Osteoblast (primary cell): Measurements from ENCODE around the gene RTL10. TPM values are rescaled to one million over a fixed set of nuclear protein-coding genes. Genes with fewer than 3 reads are reported as not detected.

Source experiments
- DNase-seq: peaks from one replicate; pipeline ENCODE4 v3.0.0; 2011; ENCODE audit warnings: low spot score, mixed read lengths; ENCODE audit not compliant: insufficient read length; ENCODE audit errors: missing footprints
- H2AFZ ChIP-seq: 2 replicates; pipeline ENCODE4 v1.6.0; 2011; ENCODE audit warnings: mild to moderate bottlenecking, low read length
- H3K27ac ChIP-seq: 2 replicates; pipeline ENCODE4 v1.5.1; 2011; ENCODE audit warnings: mild to moderate bottlenecking, low read depth, low read length, moderate library complexity
- H3K27me3 ChIP-seq: 2 replicates; pipeline ENCODE4 v1.6.0; 2012; ENCODE audit warnings: mild to moderate bottlenecking, control low read depth, inconsistent platforms, low read length, moderate library complexity; ENCODE audit not compliant: insufficient read depth
- H3K36me3 ChIP-seq: 2 replicates; pipeline ENCODE4 v1.5.1; 2011; ENCODE audit warnings: mild to moderate bottlenecking, low read length, control low read depth, moderate library complexity; ENCODE audit not compliant: insufficient read depth
- H3K4me1 ChIP-seq: 2 replicates; pipeline ENCODE4 v1.5.1; 2011; ENCODE audit warnings: mild to moderate bottlenecking, low read length, control low read depth, moderate library complexity; ENCODE audit not compliant: insufficient read depth
- H3K4me2 ChIP-seq: 2 replicates; pipeline ENCODE4 v1.6.0; 2011; ENCODE audit warnings: mild to moderate bottlenecking, low read length; ENCODE audit not compliant: insufficient read depth
- H3K4me3 ChIP-seq: fragments of 200-600 bp; sonication (generic); 3 replicates; pipeline ENCODE4 v1.5.1; 2012; ENCODE audit warnings: mild to moderate bottlenecking, low read length, inconsistent platforms; ENCODE audit not compliant: insufficient read depth
- H3K79me2 ChIP-seq: 2 replicates; pipeline ENCODE4 v1.6.0; 2012; ENCODE audit warnings: mild to moderate bottlenecking, low read length, control low read depth, inconsistent platforms; ENCODE audit not compliant: insufficient read depth
- H3K9me3 ChIP-seq: 2 replicates; pipeline ENCODE4 v1.5.1; 2011; ENCODE audit warnings: low read depth, low read length, control low read depth
- H4K20me1 ChIP-seq: 2 replicates; pipeline ENCODE4 v1.6.0; 2012; ENCODE audit warnings: mild to moderate bottlenecking, low read length, control low read depth; ENCODE audit not compliant: insufficient read depth
- total RNA-seq: library from RNA; depleted of rRNA; stranded (reverse); fragments of >200 nt; gene quantifications from 2 replicates; pipeline ENCODE4 v1.2.3, GENCODE V29; 2012
- TF ChIP-seq, protein P1 (sequence below): IDR thresholded peaks from 2 replicates; pipeline ENCODE4 v1.5.1; 2011; ENCODE audit warnings: mild to moderate bottlenecking, low read depth, low read length, moderate library complexity; ENCODE audit errors: extremely low read depth

Gene RTL10
- total RNA-seq, 1 donor: 11.9 TPM

DNA sequence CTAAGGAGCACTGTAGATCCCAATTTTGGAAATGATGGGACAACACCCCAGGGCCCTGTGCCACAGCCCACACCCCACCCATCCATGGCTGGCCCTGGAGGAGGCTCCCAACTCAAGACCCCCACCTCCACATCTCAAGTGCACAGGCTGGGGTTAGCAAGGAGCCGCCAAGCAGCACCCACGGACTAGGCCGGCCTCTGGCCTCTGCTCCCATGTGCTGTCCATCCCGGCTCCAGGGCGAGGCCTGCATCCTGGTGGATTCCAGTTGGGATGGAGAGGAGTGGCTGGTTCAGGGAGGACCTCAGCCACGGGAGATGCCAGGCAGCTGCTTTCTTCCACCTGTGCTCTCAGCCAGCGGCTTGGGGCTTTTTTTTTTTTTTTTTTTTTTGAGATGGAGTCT is 43.5 kb upstream of the RTL10 start:
- Histone ChIP-seq H4K20me1 (no peaks in the 10 kb centered on the region), H3K9me3 (no peaks in the 10 kb centered on the region), H3K4me3 (no peak overlapping the region), H3K4me1 (no peaks in the 10 kb centered on the region), H3K36me3 (peaks cover 5% of the 10 kb centered on the region), H3K79me2 (no peaks in the 10 kb centered on the region), H3K27me3 (no peaks in the 10 kb centered on the region), H3K27ac (no peak overlapping the region), H3K4me2 (no peak overlapping the region), H2AFZ (no peak overlapping the region)
- DNase-seq: no peak
- TF ChIP-seq, protein P1, sequence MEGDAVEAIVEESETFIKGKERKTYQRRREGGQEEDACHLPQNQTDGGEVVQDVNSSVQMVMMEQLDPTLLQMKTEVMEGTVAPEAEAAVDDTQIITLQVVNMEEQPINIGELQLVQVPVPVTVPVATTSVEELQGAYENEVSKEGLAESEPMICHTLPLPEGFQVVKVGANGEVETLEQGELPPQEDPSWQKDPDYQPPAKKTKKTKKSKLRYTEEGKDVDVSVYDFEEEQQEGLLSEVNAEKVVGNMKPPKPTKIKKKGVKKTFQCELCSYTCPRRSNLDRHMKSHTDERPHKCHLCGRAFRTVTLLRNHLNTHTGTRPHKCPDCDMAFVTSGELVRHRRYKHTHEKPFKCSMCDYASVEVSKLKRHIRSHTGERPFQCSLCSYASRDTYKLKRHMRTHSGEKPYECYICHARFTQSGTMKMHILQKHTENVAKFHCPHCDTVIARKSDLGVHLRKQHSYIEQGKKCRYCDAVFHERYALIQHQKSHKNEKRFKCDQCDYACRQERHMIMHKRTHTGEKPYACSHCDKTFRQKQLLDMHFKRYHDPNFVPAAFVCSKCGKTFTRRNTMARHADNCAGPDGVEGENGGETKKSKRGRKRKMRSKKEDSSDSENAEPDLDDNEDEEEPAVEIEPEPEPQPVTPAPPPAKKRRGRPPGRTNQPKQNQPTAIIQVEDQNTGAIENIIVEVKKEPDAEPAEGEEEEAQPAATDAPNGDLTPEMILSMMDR: no peak

DNA sequence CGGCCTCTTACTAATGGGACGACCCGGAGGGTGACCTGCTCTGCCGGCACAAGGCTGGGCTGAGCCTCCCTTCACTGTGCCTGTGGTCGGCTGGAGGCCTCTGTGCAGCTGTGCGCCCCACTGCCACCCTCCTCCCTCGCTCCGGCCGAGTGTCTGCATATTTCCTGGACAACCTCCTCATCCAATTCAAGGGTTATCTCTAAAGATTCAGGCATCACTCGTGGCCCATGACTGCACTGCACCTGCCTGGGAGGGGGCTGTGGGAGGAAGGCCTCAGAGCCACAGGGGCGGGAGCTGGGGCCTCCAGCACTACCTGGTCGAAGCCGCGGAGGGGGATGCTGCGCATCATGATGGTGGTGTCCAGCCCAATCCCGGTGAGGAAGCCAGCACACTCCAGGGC is 43.1 kb upstream of the RTL10 start:
- DNase-seq: no peak
- Histone ChIP-seq H3K4me1 (peaks cover 3% of the 10 kb centered on the region), H3K27ac (no peak overlapping the region), H3K36me3 (peaks cover 5% of the 10 kb centered on the region), H3K79me2 (no peaks in the 10 kb centered on the region), H3K4me2 (no peak overlapping the region), H4K20me1 (no peaks in the 10 kb centered on the region), H3K27me3 (no peaks in the 10 kb centered on the region), H3K9me3 (no peaks in the 10 kb centered on the region), H2AFZ (no peak overlapping the region), H3K4me3 (no peak overlapping the region)
- TF ChIP-seq, protein P1: no peak

DNA sequence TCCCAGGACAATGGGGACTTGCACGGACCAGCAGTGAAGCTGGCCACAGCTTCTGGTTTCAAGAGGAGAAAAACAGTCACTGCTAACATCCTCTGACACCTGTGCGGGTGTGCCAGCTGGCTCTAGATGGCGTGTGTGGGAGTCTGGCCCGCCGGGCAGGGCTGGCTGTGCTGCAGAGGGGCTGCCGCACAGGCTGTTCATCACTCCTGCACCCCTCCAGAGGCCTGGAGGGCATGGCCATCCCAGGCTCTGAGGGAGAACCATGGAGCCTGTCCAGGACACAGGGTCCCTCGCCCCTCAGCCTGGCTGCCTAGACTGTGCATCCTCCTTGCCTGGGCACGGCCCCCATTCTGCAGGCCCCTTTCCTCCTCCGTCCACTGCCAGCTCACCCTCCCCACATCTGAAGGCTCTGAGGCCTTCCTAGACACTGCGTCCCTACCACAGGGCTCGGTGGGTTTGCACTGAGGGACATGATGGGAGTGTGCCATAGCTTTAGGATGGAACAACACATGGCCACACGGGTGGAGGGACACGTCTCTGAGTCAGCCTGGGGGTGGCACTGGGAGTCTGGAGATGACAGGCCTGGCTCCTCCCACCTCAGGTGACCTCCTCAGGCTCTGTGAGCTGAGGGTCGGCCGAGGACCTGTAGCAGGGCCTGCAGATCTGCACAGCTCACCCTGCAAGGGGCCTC is 42.1 kb upstream of the RTL10 start:
- peaks cover 5% of the 10 kb centered on the region for H3K36me3 ChIP-seq
- no peak for DNase-seq

DNA sequence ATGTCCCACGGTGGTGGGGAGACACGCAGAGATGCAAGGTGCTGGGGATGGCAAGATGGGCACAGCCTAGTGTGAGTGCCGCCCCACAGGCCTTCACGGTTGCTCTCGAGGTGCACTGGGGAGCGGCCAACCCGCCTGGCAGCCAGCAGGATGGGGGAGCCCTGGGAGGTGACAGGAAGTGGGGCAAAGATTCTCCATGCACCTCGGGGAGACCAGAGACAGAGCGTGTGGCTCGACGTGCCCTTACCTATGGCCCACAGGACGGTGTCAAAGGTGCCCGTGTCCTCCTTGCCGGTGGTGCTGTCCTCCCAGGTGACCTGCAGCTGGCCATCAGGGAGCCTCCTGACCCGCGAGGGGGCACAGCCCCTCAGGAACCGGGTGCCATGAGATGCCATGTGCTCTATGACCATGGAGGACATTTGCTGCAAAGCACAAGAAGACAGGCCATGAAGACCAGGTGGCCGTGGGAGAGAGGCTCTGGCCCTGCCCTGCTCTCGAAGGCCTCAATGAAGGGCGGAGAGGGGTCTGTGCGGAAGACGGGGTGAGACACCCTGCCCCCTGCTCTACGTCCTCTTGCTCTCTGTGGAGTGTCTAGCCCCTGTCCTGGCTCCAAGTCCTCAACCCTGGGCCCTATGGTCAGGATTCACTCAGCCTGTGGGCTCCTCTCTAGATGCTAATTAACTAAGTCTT is 40.6 kb upstream of the RTL10 start:
- Histone ChIP-seq H4K20me1 (no peaks in the 10 kb centered on the region), H3K4me3 (no peak overlapping the region), H3K27ac (no peak overlapping the region), H3K27me3 (no peaks in the 10 kb centered on the region), H3K9me3 (no peaks in the 10 kb centered on the region), H2AFZ (no peak overlapping the region), H3K4me2 (no peak overlapping the region), H3K36me3 (peaks cover 5% of the 10 kb centered on the region), H3K4me1 (peaks cover 21% of the 10 kb centered on the region), H3K79me2 (no peaks in the 10 kb centered on the region)
- no peak for DNase-seq
- TF ChIP-seq, protein P1: no peak

More for the DNA sequence above, 42.1 kb upstream of the RTL10 start:
- Histone ChIP-seq H3K9me3 (no peaks in the 10 kb centered on the region), H3K4me1 (peaks cover 12% of the 10 kb centered on the region), H3K79me2 (no peaks in the 10 kb centered on the region), H3K4me3 (no peak overlapping the region), H3K27ac (no peak overlapping the region), H3K27me3 (no peaks in the 10 kb centered on the region), H4K20me1 (no peaks in the 10 kb centered on the region), H2AFZ (no peak overlapping the region), H3K4me2 (no peak overlapping the region)
- TF ChIP-seq, protein P1: no peak
